Activated CD4-positive, alpha-beta T cell treated with anti-CD3 and anti-CD28 coated beads, Interleukin-2, amount 10 ng/mL, durations not matched to agents 7 days and 5 days (primary cell): ENCODE data around the gene CDH13. TPM values are rescaled to one million over a fixed set of nuclear protein-coding genes. Genes with fewer than 3 reads are reported as not detected.
A peak's percentile ranks its signal among the peaks of the same experiment; 100 is the strongest.

ENCODE experiments used
- CTCF ChIA-PET: fragments of 350-600 bp; sonication (Branson Sonifier 250); formaldehyde crosslinking; loops from one replicate; lab custom pipeline; 2021; ENCODE audit warnings: antibody characterized with exemption; lab: Charles Lee
- POLR2A ChIA-PET: fragments of 350-600 bp; sonication (Branson Sonifier 250); formaldehyde crosslinking; loops from one replicate; lab custom pipeline; 2021; ENCODE audit warnings: antibody characterized with exemption; lab: Charles Lee
- DNase-seq: peaks from one replicate; pipeline ENCODE4 v3.0.0-alpha.2; 2020
- H3K27ac Mint-ChIP-seq: one replicate; pipeline ENCODE4 v1.8.0; 2021; ENCODE audit warnings: mild to moderate bottlenecking, moderate library complexity, mixed read lengths
- H3K27me3 Mint-ChIP-seq: one replicate; pipeline ENCODE4 v1.8.0; 2021; ENCODE audit warnings: mixed read lengths
- H3K36me3 Mint-ChIP-seq: one replicate; pipeline ENCODE4 v1.8.0; 2021; ENCODE audit warnings: low read depth, mixed read lengths
- H3K4me1 Mint-ChIP-seq: one replicate; pipeline ENCODE4 v1.8.0; 2021; ENCODE audit warnings: mixed read lengths
- H3K4me3 Mint-ChIP-seq: one replicate; pipeline ENCODE4 v1.8.0; 2021; ENCODE audit warnings: mild to moderate bottlenecking, moderate library complexity, mixed read lengths
- H3K9me3 Mint-ChIP-seq: one replicate; pipeline ENCODE4 v1.8.0; 2021; ENCODE audit warnings: mixed read lengths
- total RNA-seq, 2 experiments: library from RNA; stranded (reverse); gene quantifications; one replicate each; pipeline ENCODE4 v1.2.3, GENCODE V29; 2021

CDH13 gene
- total RNA-seq, 2 experiments from 2014 or later = not detected

- Mint-ChIP-seq H3K4me3 (peak overlapping the region; percentile 25), H3K36me3 (peaks cover 13% of the 10 kb centered on the region), H3K27ac (peak overlapping the region; percentile 73), H3K4me1 (peaks cover 59% of the 10 kb centered on the region), H3K9me3 (peaks cover 9% of the 10 kb centered on the region), H3K27me3 (peaks cover 12% of the 10 kb centered on the region)
- ChIA-PET POLR2A (no interaction called here), CTCF (no interaction called here)
- peak; percentile 44 for DNase-seq
Observed at GRCh38 chr16:82660075-82660645, 33.4 kb downstream of the CDH13 start.

GRCh38 chr16:82660966-82661365 lies 34.2 kb downstream of the CDH13 start:
- DNase-seq = no peak
- H3K4me3 Mint-ChIP-seq = no peak overlapping the region
- peaks cover 13% of the 10 kb centered on the region for H3K9me3 Mint-ChIP-seq
- peaks cover 13% of the 10 kb centered on the region for H3K36me3 Mint-ChIP-seq
- no peak overlapping the region for H3K27ac Mint-ChIP-seq
- peaks cover 17% of the 10 kb centered on the region for H3K27me3 Mint-ChIP-seq
- ChIA-PET CTCF (interaction anchor here (0.6 kb wide), 1 partner anchor 58 kb away, joined by 3 read pairs; no protein-coding TSS in a partner anchor), POLR2A (no interaction called here)
- H3K4me1 Mint-ChIP-seq = peaks cover 53% of the 10 kb centered on the region

- CTCF ChIA-PET = interaction anchor here (1.2 kb wide), 1 partner anchor 19 kb away, joined by 3 read pairs; no protein-coding TSS in a partner anchor
- Mint-ChIP-seq H3K36me3 (peaks cover 6% of the 10 kb centered on the region), H3K9me3 (peaks cover 5% of the 10 kb centered on the region), H3K4me1 (peaks cover 21% of the 10 kb centered on the region), H3K27me3 (peaks cover 24% of the 10 kb centered on the region), H3K4me3 (no peak overlapping the region), H3K27ac (no peak overlapping the region)
- POLR2A ChIA-PET = no interaction called here
- DNase-seq = no peak
Observed at GRCh38 chr16:82664181-82664580, 37.4 kb downstream of the CDH13 start.

GRCh38 chr16:82665025-82665424 lies 38.3 kb downstream of the CDH13 start:
- Mint-ChIP-seq H3K36me3 (peaks cover 3% of the 10 kb centered on the region), H3K4me3 (no peak overlapping the region), H3K27me3 (peaks cover 24% of the 10 kb centered on the region), H3K27ac (no peak overlapping the region), H3K9me3 (peaks cover 5% of the 10 kb centered on the region), H3K4me1 (peaks cover 12% of the 10 kb centered on the region)
- ChIA-PET CTCF (no interaction called here), POLR2A (no interaction called here)
- no peak for DNase-seq

- Mint-ChIP-seq H3K36me3 (no peaks in the 10 kb centered on the region), H3K4me1 (peaks cover 8% of the 10 kb centered on the region), H3K4me3 (no peak overlapping the region), H3K9me3 (peaks cover 5% of the 10 kb centered on the region), H3K27me3 (peaks cover 13% of the 10 kb centered on the region), H3K27ac (no peak overlapping the region)
- CTCF ChIA-PET = interaction anchor here (0.9 to 1.1 kb wide), 2 partner anchors 11 to 27 kb away, joined by 3 to 4 read pairs; no protein-coding TSS in a partner anchor
- POLR2A ChIA-PET = no interaction called here
- DNase-seq = no peak
Observed at GRCh38 chr16:82667437-82667836, 40.7 kb downstream of the CDH13 start.

GRCh38 chr16:82668094-82668493 lies 41.3 kb downstream of the CDH13 start:
- Mint-ChIP-seq H3K9me3 (peaks cover 5% of the 10 kb centered on the region), H3K4me1 (peaks cover 8% of the 10 kb centered on the region), H3K27ac (no peak overlapping the region), H3K4me3 (no peak overlapping the region), H3K27me3 (peaks cover 15% of the 10 kb centered on the region), H3K36me3 (no peaks in the 10 kb centered on the region)
- no peak for DNase-seq
- POLR2A ChIA-PET = no interaction called here
- CTCF ChIA-PET = interaction anchor here (0.9 to 1.1 kb wide), 2 partner anchors 12 to 28 kb away, joined by 3 to 4 read pairs; no protein-coding TSS in a partner anchor

- Mint-ChIP-seq H3K9me3 (no peaks in the 10 kb centered on the region), H3K4me1 (peaks cover 8% of the 10 kb centered on the region), H3K36me3 (peaks cover 2% of the 10 kb centered on the region), H3K27ac (no peak overlapping the region), H3K4me3 (no peak overlapping the region), H3K27me3 (peaks cover 20% of the 10 kb centered on the region)
- CTCF ChIA-PET = no interaction called here
- POLR2A ChIA-PET = no interaction called here
- DNase-seq = peak; percentile 56
Observed at GRCh38 chr16:82671741-82672140, 45.0 kb downstream of the CDH13 start.

GRCh38 chr16:82672676-82673075 lies 45.9 kb downstream of the CDH13 start:
- Mint-ChIP-seq H3K36me3 (peaks cover 2% of the 10 kb centered on the region), H3K27ac (no peak overlapping the region), H3K4me3 (no peak overlapping the region), H3K9me3 (no peaks in the 10 kb centered on the region), H3K27me3 (peaks cover 25% of the 10 kb centered on the region), H3K4me1 (peaks cover 8% of the 10 kb centered on the region)
- ChIA-PET POLR2A (no interaction called here), CTCF (no interaction called here)
- no peak for DNase-seq

- Mint-ChIP-seq H3K4me1 (peaks cover 8% of the 10 kb centered on the region), H3K27ac (no peak overlapping the region), H3K36me3 (peaks cover 2% of the 10 kb centered on the region), H3K9me3 (no peaks in the 10 kb centered on the region), H3K27me3 (peaks cover 34% of the 10 kb centered on the region), H3K4me3 (no peak overlapping the region)
- no peak for DNase-seq
- POLR2A ChIA-PET = no interaction called here
- CTCF ChIA-PET = no interaction called here
Observed at GRCh38 chr16:82675300-82675699, 48.5 kb downstream of the CDH13 start.

GRCh38 chr16:82681592-82681991 lies 54.8 kb downstream of the CDH13 start:
- Mint-ChIP-seq H3K27ac (no peak overlapping the region), H3K27me3 (peaks cover 18% of the 10 kb centered on the region), H3K9me3 (no peaks in the 10 kb centered on the region), H3K36me3 (no peaks in the 10 kb centered on the region), H3K4me3 (no peak overlapping the region), H3K4me1 (no peaks in the 10 kb centered on the region)
- ChIA-PET POLR2A (no interaction called here), CTCF (no interaction called here)
- DNase-seq = no peak

GRCh38 chr16:82682767-82683166 lies 56.0 kb downstream of the CDH13 start:
- H3K4me3 Mint-ChIP-seq = no peak overlapping the region
- no peaks in the 10 kb centered on the region for H3K9me3 Mint-ChIP-seq
- no peaks in the 10 kb centered on the region for H3K4me1 Mint-ChIP-seq
- peaks cover 9% of the 10 kb centered on the region for H3K27me3 Mint-ChIP-seq
- no peaks in the 10 kb centered on the region for H3K36me3 Mint-ChIP-seq
- CTCF ChIA-PET = interaction anchor here (0.7 kb wide), 1 partner anchor 114 kb away, joined by 3 read pairs; no protein-coding TSS in a partner anchor
- no peak overlapping the region for H3K27ac Mint-ChIP-seq
- POLR2A ChIA-PET = no interaction called here
- DNase-seq = no peak

GRCh38 chr16:82684256-82684655 lies 57.5 kb downstream of the CDH13 start:
- ChIA-PET CTCF (no interaction called here), POLR2A (no interaction called here)
- no peak overlapping the region for H3K27ac Mint-ChIP-seq
- H3K4me1 Mint-ChIP-seq = no peaks in the 10 kb centered on the region
- H3K36me3 Mint-ChIP-seq = no peaks in the 10 kb centered on the region
- DNase-seq = no peak
- no peak overlapping the region for H3K4me3 Mint-ChIP-seq
- peaks cover 2% of the 10 kb centered on the region for H3K27me3 Mint-ChIP-seq
- H3K9me3 Mint-ChIP-seq = no peaks in the 10 kb centered on the region

- no peak overlapping the region for H3K27ac Mint-ChIP-seq
- H3K4me1 Mint-ChIP-seq = no peaks in the 10 kb centered on the region
- no peaks in the 10 kb centered on the region for H3K27me3 Mint-ChIP-seq
- ChIA-PET POLR2A (no interaction called here), CTCF (no interaction called here)
- H3K9me3 Mint-ChIP-seq = no peaks in the 10 kb centered on the region
- no peak overlapping the region for H3K4me3 Mint-ChIP-seq
- no peak for DNase-seq
- H3K36me3 Mint-ChIP-seq = no peaks in the 10 kb centered on the region
Observed at GRCh38 chr16:82685526-82685925, 58.8 kb downstream of the CDH13 start.
